PC-9 (cell line): ENCODE measurements around the gene BLM. TPM values are rescaled to one million over a fixed set of nuclear protein-coding genes. Genes with fewer than 3 reads are reported as not detected.
A peak's percentile ranks its signal among the peaks of the same experiment; 100 is the strongest.

Experiments used
- BruUV-seq: library from RNA; stranded (reverse); fragments of 400-500 nt; replicated peaks from 2 replicates; lab custom pipeline; 2021; lab: Mats Ljungman, UMichigan
- CTCF ChIA-PET: fragments of 300-600 bp; sonication (Branson Sonifier 250); formaldehyde crosslinking; loops from one replicate; lab custom pipeline; 2022; ENCODE audit warnings: antibody characterized with exemption; lab: Charles Lee
- POLR2A ChIA-PET: fragments of 300-600 bp; sonication (Branson Sonifier 250); formaldehyde crosslinking; loops from one replicate; lab custom pipeline; 2022; ENCODE audit warnings: antibody characterized with exemption; ENCODE audit not compliant: unreplicated experiment; lab: Charles Lee
- DNase-seq, 2 experiments: peaks; one replicate each; pipeline versions ENCODE4 v3.0.0 to v3.0.0-alpha.2; 2015 to 2022; ENCODE audit warnings: mixed read lengths in 1 of 2
- H2AFZ ChIP-seq: fragments of 200-600 bp; sonication (generic); 2 replicates; pipeline ENCODE4 v1.8.1; 2017; ENCODE audit warnings: antibody characterized with exemption
- H3F3A ChIP-seq: fragments of 200-600 bp; sonication (generic); 2 replicates; pipeline ENCODE4 v1.8.1; 2017; ENCODE audit warnings: antibody characterized with exemption, mild to moderate bottlenecking, low read depth; ENCODE audit not compliant: insufficient read depth
- H3K27ac ChIP-seq: fragments of 200-600 bp; sonication (generic); 2 replicates; pipeline ENCODE4 v1.6.1; 2016; ENCODE audit warnings: mixed run types
- H3K27me3 ChIP-seq: fragments of 200-600 bp; sonication (generic); 2 replicates; pipeline ENCODE4 v1.6.1; 2016; ENCODE audit warnings: low read depth, mixed run types; ENCODE audit not compliant: insufficient read depth
- H3K36me3 ChIP-seq: fragments of 200-600 bp; sonication (generic); 2 replicates; pipeline ENCODE4 v1.6.1; 2016; ENCODE audit warnings: low read depth, mixed run types
- H3K4me1 ChIP-seq: fragments of 200-600 bp; sonication (generic); replicated peaks from 2 replicates; pipeline ENCODE4 v1.6.1; 2016; ENCODE audit warnings: mixed run types; ENCODE audit not compliant: insufficient read depth
- H3K4me2 ChIP-seq: fragments of 200-600 bp; sonication (generic); 2 replicates; pipeline ENCODE4 v1.6.1; 2017; ENCODE audit warnings: mixed run types
- H3K4me3 ChIP-seq: fragments of 200-600 bp; sonication (generic); 2 replicates; pipeline ENCODE4 v1.6.1; 2016; ENCODE audit warnings: mixed run types
- H3K79me2 ChIP-seq: fragments of 200-600 bp; sonication (generic); 2 replicates; pipeline ENCODE4 v1.6.1; 2017; ENCODE audit warnings: low read depth, mixed run types
- H3K9me2 ChIP-seq: fragments of 200-600 bp; sonication (generic); 2 replicates; pipeline ENCODE4 v1.8.1; 2017; ENCODE audit warnings: mild to moderate bottlenecking; ENCODE audit not compliant: insufficient read depth
- H3K9me3 ChIP-seq: fragments of 200-600 bp; sonication (generic); 2 replicates; pipeline ENCODE4 v1.8.1; 2016; ENCODE audit warnings: low read depth; ENCODE audit not compliant: insufficient read depth
- H4K20me1 ChIP-seq: fragments of 200-600 bp; sonication (generic); 2 replicates; pipeline ENCODE4 v1.8.1; 2017; ENCODE audit not compliant: insufficient read depth
- CTCF ChIP-seq: fragments of 200-600 bp; sonication (generic); conservative IDR thresholded peaks from 2 replicates; pipeline ENCODE4 v1.6.1; 2017; ENCODE audit warnings: mixed run types, antibody characterized with exemption, mild to moderate bottlenecking, moderate library complexity
- EZH2 ChIP-seq: fragments of 200-600 bp; sonication (generic); IDR thresholded peaks from 2 replicates; pipeline ENCODE4 v1.8.0; 2017; ENCODE audit warnings: antibody characterized with exemption, low read depth
- intact Hi-C: fragments of 100-400 bp; cut with micrococcal nuclease; formaldehyde crosslinking; loops from one replicate; pipeline ENCODE4 v1.10.0; 2022; ENCODE audit not compliant: unreplicated experiment
- total RNA-seq: library from RNA; stranded (reverse); gene quantifications from 2 replicates; pipeline ENCODE4 v1.2.3, GENCODE V29; 2021

The BLM gene
- total RNA-seq, 1 experiment from 2014 or later: 19.1 TPM

GRCh38 chr15:90677807-90678790 lies 39.0 kb upstream of the BLM start:
- no peaks in the 10 kb centered on the region for H3K27me3 ChIP-seq
- no peaks in the 10 kb centered on the region for H3K9me2 ChIP-seq
- H3K4me3 ChIP-seq: no peak overlapping the region
- BruUV-seq: no TSS peak
- no peak overlapping the region for H3K27ac ChIP-seq
- H3K4me1 ChIP-seq: peaks cover 18% of the 10 kb centered on the region
- H3K9me3 ChIP-seq: no peaks in the 10 kb centered on the region
- H3K4me2 ChIP-seq: no peak overlapping the region
- DNase-seq: no peak
- H3F3A ChIP-seq: peaks cover 28% of the 10 kb centered on the region; the same call in 1 of the 2 replicates
- no peak overlapping the region for H2AFZ ChIP-seq
- ChIA-PET CTCF (interaction anchor here (0.6 kb wide), 1 partner anchor 685 kb away, joined by 3 read pairs; no protein-coding TSS in a partner anchor), POLR2A (no interaction called here)
- intact Hi-C loops: no loop called here
- TF ChIP-seq CTCF: no peak
- no peak for TF ChIP-seq EZH2
- no peaks in the 10 kb centered on the region for H3K36me3 ChIP-seq
- H4K20me1 ChIP-seq: no peaks in the 10 kb centered on the region
- no peaks in the 10 kb centered on the region for H3K79me2 ChIP-seq

- H3K4me3 ChIP-seq: no peak overlapping the region
- H2AFZ ChIP-seq: no peak overlapping the region
- no peaks in the 10 kb centered on the region for H3K9me2 ChIP-seq
- POLR2A ChIA-PET: no interaction called here
- peaks cover 24% of the 10 kb centered on the region; the same call in 1 of the 2 replicates for H3F3A ChIP-seq
- no peaks in the 10 kb centered on the region for H3K9me3 ChIP-seq
- no peaks in the 10 kb centered on the region for H3K79me2 ChIP-seq
- BruUV-seq: no TSS peak
- no peak overlapping the region for H3K27ac ChIP-seq
- CTCF ChIA-PET: no interaction called here
- intact Hi-C loops: no loop called here
- H3K36me3 ChIP-seq: no peaks in the 10 kb centered on the region
- H3K27me3 ChIP-seq: no peaks in the 10 kb centered on the region
- no peak for TF ChIP-seq CTCF
- no peak for TF ChIP-seq EZH2
- peak overlapping the region; percentile 37 for H3K4me2 ChIP-seq
- H3K4me1 ChIP-seq: peaks cover 18% of the 10 kb centered on the region
- DNase-seq: no peak
- H4K20me1 ChIP-seq: no peaks in the 10 kb centered on the region
Observed at GRCh38 chr15:90679959-90680358, 37.2 kb upstream of the BLM start.

GRCh38 chr15:90680371-90680935 lies 36.7 kb upstream of the BLM start:
- Histone ChIP-seq H3F3A (peaks cover 24% of the 10 kb centered on the region; the same call in 1 of the 2 replicates), H3K4me1 (peaks cover 18% of the 10 kb centered on the region), H3K4me2 (peak overlapping the region; percentile 37), H4K20me1 (no peaks in the 10 kb centered on the region), H2AFZ (no peak overlapping the region), H3K36me3 (no peaks in the 10 kb centered on the region), H3K79me2 (no peaks in the 10 kb centered on the region), H3K9me3 (no peaks in the 10 kb centered on the region), H3K27ac (no peak overlapping the region), H3K9me2 (no peaks in the 10 kb centered on the region), H3K27me3 (no peaks in the 10 kb centered on the region), H3K4me3 (no peak overlapping the region)
- no peak for TF ChIP-seq CTCF
- TF ChIP-seq EZH2: no peak
- peak in 1 of 2 experiments; percentile 61 for DNase-seq
- intact Hi-C loops: no loop called here
- POLR2A ChIA-PET: no interaction called here
- CTCF ChIA-PET: no interaction called here
- no TSS peak for BruUV-seq
